Measurements from ENCODE around the gene CARTPT. TPM values are rescaled to one million over a fixed set of nuclear protein-coding genes. Genes with fewer than 3 reads are reported as not detected.

CARTPT gene
- total RNA-seq, 1 donor from 2014 or later = not detected

DNA sequence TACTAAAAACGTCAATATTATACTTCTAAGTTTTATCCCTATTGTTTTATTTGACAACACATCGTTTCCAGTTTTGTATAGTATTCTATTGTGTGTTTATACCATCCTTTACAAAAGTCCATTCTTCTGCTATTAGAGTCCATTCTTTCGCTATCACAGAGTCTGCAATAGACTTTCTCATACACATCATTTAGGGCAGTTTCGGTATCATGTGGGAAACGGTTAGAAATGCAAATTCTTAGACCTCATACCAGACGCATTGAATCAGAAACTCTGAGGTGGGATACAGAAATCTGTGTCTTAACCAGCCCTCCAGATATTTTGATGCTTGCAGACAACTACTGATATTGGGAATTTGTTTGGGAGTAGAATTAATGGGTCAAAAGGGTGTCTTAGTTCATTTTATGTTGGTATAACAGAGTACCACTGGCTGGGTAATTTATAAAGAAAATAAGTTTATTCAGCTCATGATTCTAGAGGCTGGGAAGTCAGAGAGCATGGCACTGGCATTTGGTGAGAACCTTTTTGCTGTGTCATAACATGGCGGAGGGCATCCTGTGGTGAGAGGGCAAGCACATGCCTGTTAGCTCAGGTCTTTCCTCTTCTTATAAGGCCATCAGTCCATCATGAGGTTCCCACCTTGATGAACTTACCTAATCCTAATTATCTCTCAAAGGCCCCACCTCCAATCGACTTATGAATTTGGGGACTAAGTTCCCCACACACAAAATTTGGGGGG is 21.1 kb downstream of the CARTPT start:
- H3K36me3 Mint-ChIP-seq (ENCODE audit: unreplicated experiment) = no peaks in the 10 kb centered on the region
- H3K4me1 Mint-ChIP-seq (ENCODE audit: low read depth, unreplicated experiment) = no peaks in the 10 kb centered on the region
- no peak overlapping the region for H3K27ac Mint-ChIP-seq (ENCODE audit: unreplicated experiment)
- no peaks in the 10 kb centered on the region for H3K9me3 Mint-ChIP-seq (ENCODE audit: unreplicated experiment)
- no peak for DNase-seq
- H3K27me3 Mint-ChIP-seq (ENCODE audit: unreplicated experiment) = no peaks in the 10 kb centered on the region
- H3K4me3 Mint-ChIP-seq (ENCODE audit: unreplicated experiment) = no peak overlapping the region
- TF ChIP-seq CTCF (IDR thresholded peaks at IDR 0.05; ENCODE audit: partially characterized antibody, unreplicated experiment) = no peak

DNA sequence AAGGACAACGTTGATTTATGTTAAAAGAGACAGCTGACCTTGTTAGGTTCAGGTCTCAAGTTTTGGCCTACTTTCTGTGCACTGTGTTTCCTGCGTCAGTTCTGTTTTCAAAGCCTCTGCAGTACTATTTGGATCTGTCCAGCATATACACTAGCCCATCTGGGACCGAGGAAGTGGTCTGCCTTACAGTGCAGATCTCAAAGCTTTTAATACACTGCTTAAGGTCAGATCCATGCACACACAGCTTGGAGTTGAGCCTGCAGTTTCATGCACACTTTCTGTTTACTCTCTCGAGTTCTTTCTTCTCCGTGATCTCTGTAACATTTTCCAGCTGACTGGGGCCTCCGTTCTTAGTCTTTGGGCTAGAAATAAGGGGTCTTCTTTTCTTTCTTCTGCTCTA is 24.1 kb downstream of the CARTPT start:
- Mint-ChIP-seq H3K36me3 (ENCODE audit: unreplicated experiment) (no peaks in the 10 kb centered on the region), H3K27ac (ENCODE audit: unreplicated experiment) (no peak overlapping the region), H3K4me3 (ENCODE audit: unreplicated experiment) (no peak overlapping the region), H3K9me3 (ENCODE audit: unreplicated experiment) (no peaks in the 10 kb centered on the region), H3K27me3 (ENCODE audit: unreplicated experiment) (peaks cover 3% of the 10 kb centered on the region), H3K4me1 (ENCODE audit: low read depth, unreplicated experiment) (no peaks in the 10 kb centered on the region)
- no peak for DNase-seq
- no peak for TF ChIP-seq CTCF (IDR thresholded peaks at IDR 0.05; ENCODE audit: partially characterized antibody, unreplicated experiment)

DNA sequence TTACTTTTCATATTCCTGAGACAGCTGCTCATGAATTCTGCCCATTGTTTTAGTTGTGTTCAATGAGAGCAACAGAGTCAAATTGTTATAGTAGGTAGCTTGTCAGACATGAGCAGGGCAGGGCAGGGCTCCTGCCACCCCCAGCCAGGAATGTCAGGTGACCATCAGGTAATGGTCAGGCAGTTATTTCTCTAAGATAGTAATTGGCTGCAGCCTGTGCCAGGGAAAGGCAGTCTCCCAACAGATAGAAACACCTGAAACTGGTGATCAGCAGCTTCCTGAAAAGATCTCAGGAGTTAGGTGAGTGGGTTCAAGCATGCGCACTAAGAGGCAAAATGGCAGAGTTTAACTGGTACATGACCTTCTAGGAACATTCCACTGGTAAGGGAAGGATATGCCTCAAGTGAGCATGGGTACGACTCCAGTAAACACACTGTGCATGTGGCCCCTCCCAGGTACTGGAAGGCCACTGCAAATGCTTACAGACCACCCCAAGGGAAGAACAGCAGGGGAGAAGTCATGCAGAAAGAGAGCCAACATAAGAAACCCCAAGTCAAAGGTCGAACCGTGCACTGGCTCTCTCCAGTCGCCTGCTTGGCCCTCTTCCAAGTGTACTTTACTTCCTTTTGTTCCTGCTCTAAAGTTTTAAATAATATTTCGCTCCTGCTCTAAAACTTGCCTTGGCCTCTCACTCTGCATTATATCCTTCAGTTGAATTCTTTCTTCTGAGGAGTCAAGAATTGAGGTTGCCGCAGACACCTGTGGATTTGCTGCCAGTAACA is 25.1 kb downstream of the CARTPT start:
- Mint-ChIP-seq H3K4me3 (ENCODE audit: unreplicated experiment) (no peak overlapping the region), H3K27ac (ENCODE audit: unreplicated experiment) (no peak overlapping the region), H3K36me3 (ENCODE audit: unreplicated experiment) (no peaks in the 10 kb centered on the region), H3K9me3 (ENCODE audit: unreplicated experiment) (no peaks in the 10 kb centered on the region), H3K27me3 (ENCODE audit: unreplicated experiment) (peaks cover 3% of the 10 kb centered on the region), H3K4me1 (ENCODE audit: low read depth, unreplicated experiment) (no peaks in the 10 kb centered on the region)
- no peak for TF ChIP-seq CTCF (IDR thresholded peaks at IDR 0.05; ENCODE audit: partially characterized antibody, unreplicated experiment)
- no peak for DNase-seq

GRCh38 chr5:71747182-71747581 is 28.1 kb downstream of the CARTPT start:
- H3K4me3 Mint-ChIP-seq (ENCODE audit: unreplicated experiment) = no peak overlapping the region
- no peaks in the 10 kb centered on the region for H3K4me1 Mint-ChIP-seq (ENCODE audit: low read depth, unreplicated experiment)

More at GRCh38 chr5:71747182-71747581, 28.1 kb downstream of the CARTPT start:
- peaks cover 3% of the 10 kb centered on the region for H3K27me3 Mint-ChIP-seq (ENCODE audit: unreplicated experiment)
- no peak for DNase-seq
- H3K36me3 Mint-ChIP-seq (ENCODE audit: unreplicated experiment) = no peaks in the 10 kb centered on the region
- no peak overlapping the region for H3K27ac Mint-ChIP-seq (ENCODE audit: unreplicated experiment)
- no peak for TF ChIP-seq CTCF (IDR thresholded peaks at IDR 0.05; ENCODE audit: partially characterized antibody, unreplicated experiment)
- H3K9me3 Mint-ChIP-seq (ENCODE audit: unreplicated experiment) = no peaks in the 10 kb centered on the region

Data from glutamatergic neuron (in vitro differentiated cells).